ENCODE data around the gene VRK1. TPM values are rescaled to one million over a fixed set of nuclear protein-coding genes. Genes with fewer than 3 reads are reported as not detected.
"Not testable (repeated sequence)": the region's sequence is repeated elsewhere in the genome, so short reads cannot be mapped to it uniquely, and the experiment has no call there.

The VRK1 gene
- total RNA-seq, 8 experiments from 2014 or later, result 6.8 to 52.5 (median 28.2) TPM

GRCh38 chr14:96764012-96764411 lies 33.2 kb upstream of the VRK1 start:
- no peak for ATAC-seq (replicated peaks in 6 of 8)
- in situ Hi-C loops (cut with MboI; ENCODE audit: low pct_unique_long_range_greater_than_20kb in 2 of 9, low sequenced_read_pairs in 9 of 9, unreplicated experiment in 9 of 9), result no loop called here
- WGBS, 10 experiments, result 53 to 83% (median 80%) methylated on average over 1 to 5 of the region's 7 CpGs; no CpG with 5 or more reads in 4 of the 10 experiments
- H3K27ac ChIP-seq, result no peak overlapping the region
- H3K4me3 ChIP-seq, result no peak overlapping the region
- H3K4me1 ChIP-seq (replicated peaks in 1 of 2), result no peaks in the 10 kb centered on the region

- no CpG with 5 or more reads among the region's 1 CpG for WGBS, 10 experiments
- H3K4me1 ChIP-seq (replicated peaks in 1 of 2); H3K27ac ChIP-seq; H3K4me3 ChIP-seq; ATAC-seq (replicated peaks in 6 of 8); in situ Hi-C loops (cut with MboI; ENCODE audit: low pct_unique_long_range_greater_than_20kb in 2 of 9, low sequenced_read_pairs in 9 of 9, unreplicated experiment in 9 of 9): not testable (repeated sequence)
These were observed 32.0 kb upstream of the VRK1 start for GRCh38 chr14:96765205-96765604.

GRCh38 chr14:96772929-96773328 lies 24.3 kb upstream of the VRK1 start:
- WGBS, 10 experiments, result 29 to 83% (median 72%) methylated on average over 1 to 5 of the region's 5 CpGs
- in situ Hi-C loops (cut with MboI; ENCODE audit: low pct_unique_long_range_greater_than_20kb in 2 of 9, low sequenced_read_pairs in 9 of 9, unreplicated experiment in 9 of 9), result no loop called here
- Histone ChIP-seq H3K4me3 (no peak overlapping the region), H3K4me1 (replicated peaks in 1 of 2) (no peaks in the 10 kb centered on the region), H3K27ac (no peak overlapping the region)
- ATAC-seq (replicated peaks in 6 of 8), result no peak

GRCh38 chr14:96776791-96777190 lies 20.4 kb upstream of the VRK1 start:
- Histone ChIP-seq H3K4me3 (no peak overlapping the region), H3K27ac (no peak overlapping the region), H3K4me1 (replicated peaks in 1 of 2) (no peaks in the 10 kb centered on the region)
- ATAC-seq (replicated peaks in 6 of 8), result no peak
- WGBS, 10 experiments, result 0 to 89% (median 80%) methylated on average over 1 to 4 of the region's 4 CpGs; no CpG with 5 or more reads in 4 of the 10 experiments
- in situ Hi-C loops (cut with MboI; ENCODE audit: low pct_unique_long_range_greater_than_20kb in 2 of 9, low sequenced_read_pairs in 9 of 9, unreplicated experiment in 9 of 9), result loop anchor here in 1 of 9 experiments (25.0 kb wide), 1 partner anchor 161 kb away; no protein-coding TSS in a partner anchor

- Histone ChIP-seq H3K4me3 (no peak overlapping the region), H3K27ac (no peak overlapping the region), H3K4me1 (replicated peaks in 1 of 2) (no peaks in the 10 kb centered on the region)
- in situ Hi-C loops (cut with MboI; ENCODE audit: low pct_unique_long_range_greater_than_20kb in 2 of 9, low sequenced_read_pairs in 9 of 9, unreplicated experiment in 9 of 9), result loop anchor here in 1 of 9 experiments (25.0 kb wide), 1 partner anchor 157 kb away; no protein-coding TSS in a partner anchor
- WGBS, 10 experiments, result 20 to 100% (median 89%) methylated on average over 1 to 3 of the region's 3 CpGs; no CpG with 5 or more reads in 4 of the 10 experiments
- no peak for ATAC-seq (replicated peaks in 6 of 8)
These were observed 16.7 kb upstream of the VRK1 start for GRCh38 chr14:96780500-96780899.

- in situ Hi-C loops (cut with MboI; ENCODE audit: low pct_unique_long_range_greater_than_20kb in 2 of 9, low sequenced_read_pairs in 9 of 9, unreplicated experiment in 9 of 9), result loop anchor here in 1 of 9 experiments (25.0 kb wide), 1 partner anchor 156 kb away; no protein-coding TSS in a partner anchor
- Histone ChIP-seq H3K4me3 (no peak overlapping the region), H3K4me1 (replicated peaks in 1 of 2) (no peaks in the 10 kb centered on the region), H3K27ac (no peak overlapping the region)
- ATAC-seq (replicated peaks in 6 of 8), result no peak
- WGBS, 10 experiments, result 0 to 92% (median 61%) methylated on average over 1 to 3 of the region's 3 CpGs; no CpG with 5 or more reads in 4 of the 10 experiments
These were observed 15.8 kb upstream of the VRK1 start for GRCh38 chr14:96781371-96781770.

GRCh38 chr14:96782436-96782835 lies 14.7 kb upstream of the VRK1 start:
- no peaks in the 10 kb centered on the region for H3K4me1 ChIP-seq (replicated peaks in 1 of 2)
- H3K27ac ChIP-seq, result no peak overlapping the region
- 60 to 100% (median 76%) methylated on average over 1 to 7 of the region's 8 CpGs; no CpG with 5 or more reads in 4 of the 10 experiments for WGBS, 10 experiments
- no peak overlapping the region for H3K4me3 ChIP-seq
- no peak for ATAC-seq (replicated peaks in 6 of 8)
- in situ Hi-C loops (cut with MboI; ENCODE audit: low pct_unique_long_range_greater_than_20kb in 2 of 9, low sequenced_read_pairs in 9 of 9, unreplicated experiment in 9 of 9), result loop anchor here in 1 of 9 experiments (25.0 kb wide), 1 partner anchor 155 kb away; no protein-coding TSS in a partner anchor

- in situ Hi-C loops (cut with MboI; ENCODE audit: low pct_unique_long_range_greater_than_20kb in 2 of 9, low sequenced_read_pairs in 9 of 9, unreplicated experiment in 9 of 9), result loop anchor here in 1 of 9 experiments (25.0 kb wide), 1 partner anchor 154 kb away; no protein-coding TSS in a partner anchor
- Histone ChIP-seq H3K4me3 (no peak overlapping the region), H3K27ac (no peak overlapping the region), H3K4me1 (replicated peaks in 1 of 2) (no peaks in the 10 kb centered on the region)
- ATAC-seq (replicated peaks in 6 of 8), result no peak
- WGBS, 10 experiments, result 12 to 91% (median 63%) methylated on average over 4 to 10 of the region's 10 CpGs
These were observed 13.9 kb upstream of the VRK1 start for GRCh38 chr14:96783043-96783914.

GRCh38 chr14:96783915-96784224 lies 13.3 kb upstream of the VRK1 start:
- Histone ChIP-seq H3K4me1 (replicated peaks in 1 of 2) (no peaks in the 10 kb centered on the region), H3K4me3 (no peak overlapping the region), H3K27ac (no peak overlapping the region)
- ATAC-seq (replicated peaks in 6 of 8), result no peak
- in situ Hi-C loops (cut with MboI; ENCODE audit: low pct_unique_long_range_greater_than_20kb in 2 of 9, low sequenced_read_pairs in 9 of 9, unreplicated experiment in 9 of 9), result loop anchor here in 1 of 9 experiments (25.0 kb wide), 1 partner anchor 153 kb away; no protein-coding TSS in a partner anchor
- WGBS, 10 experiments, result 44 to 100% (median 80%) methylated on average over 1 to 4 of the region's 4 CpGs; no CpG with 5 or more reads in 3 of the 10 experiments

- ATAC-seq (replicated peaks in 6 of 8), result no peak
- in situ Hi-C loops (cut with MboI; ENCODE audit: low pct_unique_long_range_greater_than_20kb in 2 of 9, low sequenced_read_pairs in 9 of 9, unreplicated experiment in 9 of 9), result loop anchor here in 1 of 9 experiments (25.0 kb wide), 1 partner anchor 147 kb away; no protein-coding TSS in a partner anchor
- no peak overlapping the region for H3K4me3 ChIP-seq
- 17 to 68% (median 60%) methylated on average over 1 to 3 of the region's 3 CpGs; no CpG with 5 or more reads in 1 of the 10 experiments for WGBS, 10 experiments
- peaks cover 9 to 11% of the 10 kb centered on the region in 2 donors for H3K4me1 ChIP-seq (replicated peaks in 1 of 2)
- no peak overlapping the region for H3K27ac ChIP-seq
These were observed 7.0 kb upstream of the VRK1 start for GRCh38 chr14:96790186-96790585.

- no peak overlapping the region for H3K27ac ChIP-seq
- H3K4me1 ChIP-seq (replicated peaks in 1 of 2), result peaks cover 9 to 11% of the 10 kb centered on the region in 2 donors
- in situ Hi-C loops (cut with MboI; ENCODE audit: low pct_unique_long_range_greater_than_20kb in 2 of 9, low sequenced_read_pairs in 9 of 9, unreplicated experiment in 9 of 9), result loop anchor here in 1 of 9 experiments (25.0 kb wide), 1 partner anchor 147 kb away; no protein-coding TSS in a partner anchor
- no peak for ATAC-seq (replicated peaks in 6 of 8)
- no peak overlapping the region for H3K4me3 ChIP-seq
- 0 to 100% (median 79%) methylated on average over 1 of the region's 1 CpG; no CpG with 5 or more reads in 4 of the 10 experiments for WGBS, 10 experiments
These were observed 6.5 kb upstream of the VRK1 start for GRCh38 chr14:96790706-96791105.

- no peak overlapping the region for H3K27ac ChIP-seq
- H3K4me3 ChIP-seq, result no peak overlapping the region
- WGBS, 10 experiments, result 33 to 96% (median 80%) methylated on average over 1 to 5 of the region's 5 CpGs; no CpG with 5 or more reads in 2 of the 10 experiments
- no peak for ATAC-seq (replicated peaks in 6 of 8)
- H3K4me1 ChIP-seq (replicated peaks in 1 of 2), result peaks cover 9 to 11% of the 10 kb centered on the region in 2 donors
- in situ Hi-C loops (cut with MboI; ENCODE audit: low pct_unique_long_range_greater_than_20kb in 2 of 9, low sequenced_read_pairs in 9 of 9, unreplicated experiment in 9 of 9), result loop anchor here in 1 of 9 experiments (25.0 kb wide), 1 partner anchor 145 kb away; no protein-coding TSS in a partner anchor
These were observed 5.2 kb upstream of the VRK1 start for GRCh38 chr14:96792003-96792402.

GRCh38 chr14:96792591-96792990 lies 4.6 kb upstream of the VRK1 start:
- Histone ChIP-seq H3K4me3 (no peak overlapping the region), H3K4me1 (replicated peaks in 1 of 2) (peaks cover 9 to 11% of the 10 kb centered on the region in 2 donors), H3K27ac (peak overlapping the region; percentile 4 to 48)
- WGBS, 10 experiments, result 0 to 80% (median 35%) methylated on average over 1 to 6 of the region's 7 CpGs; no CpG with 5 or more reads in 2 of the 10 experiments
- ATAC-seq (replicated peaks in 6 of 8), result peak in 2 of 8 experiments; percentile 31 to 39
- in situ Hi-C loops (cut with MboI; ENCODE audit: low pct_unique_long_range_greater_than_20kb in 2 of 9, low sequenced_read_pairs in 9 of 9, unreplicated experiment in 9 of 9), result loop anchor here in 1 of 9 experiments (25.0 kb wide), 1 partner anchor 145 kb away; no protein-coding TSS in a partner anchor
